ENCODE results near the gene RAB7A. TPM values are rescaled to one million over a fixed set of nuclear protein-coding genes. Genes with fewer than 3 reads are reported as not detected.

RAB7A gene
- total RNA-seq, 1 donor from 2014 or later = 100.0 TPM

DNA sequence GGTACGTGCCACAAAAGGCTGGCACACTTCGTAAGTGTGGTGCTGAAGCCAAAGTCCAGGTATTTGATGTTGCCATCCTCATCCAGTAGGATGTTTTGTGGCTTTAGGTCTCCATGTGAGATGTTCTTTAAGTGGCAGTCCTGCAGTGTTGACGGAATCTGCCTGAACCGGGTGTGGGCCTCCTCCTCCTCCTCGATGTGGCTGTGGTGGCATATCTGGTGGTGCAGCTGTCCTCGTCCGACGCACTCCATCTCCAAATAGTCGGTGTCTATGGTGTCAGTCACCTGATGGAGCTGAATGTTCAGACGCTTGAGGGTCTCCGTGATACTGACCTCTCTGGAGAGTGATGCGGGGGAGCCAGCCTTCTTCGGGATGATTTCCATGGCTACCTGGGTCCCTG lies 123.0 kb downstream of the RAB7A start:
- DNase-seq (ENCODE audit: low read depth) = no peak

GRCh38 chr3:128849911-128850455 lies 124.0 kb downstream of the RAB7A start:
- DNase-seq (ENCODE audit: low read depth) = no peak

DNA sequence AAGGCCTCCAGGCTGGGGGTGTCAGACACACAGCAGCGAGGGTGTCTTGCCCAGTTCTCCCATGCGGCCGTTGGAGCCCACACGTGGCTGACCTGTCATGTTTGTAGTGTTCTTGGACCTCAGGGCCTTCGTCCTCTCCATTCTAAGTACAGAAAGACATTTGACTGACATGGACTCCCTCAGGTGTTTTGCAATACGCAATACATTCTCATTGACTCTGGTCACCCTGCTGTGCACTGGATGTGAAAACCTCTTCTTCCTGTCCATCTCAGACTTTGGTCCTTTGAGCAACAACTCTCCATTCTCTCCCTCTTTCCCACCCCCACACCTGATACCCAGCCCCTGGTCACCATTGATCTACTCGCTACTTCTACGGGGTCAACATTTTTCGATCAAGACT lies 124.6 kb downstream of the RAB7A start:
- DNase-seq (ENCODE audit: low read depth) = no peak

DNA sequence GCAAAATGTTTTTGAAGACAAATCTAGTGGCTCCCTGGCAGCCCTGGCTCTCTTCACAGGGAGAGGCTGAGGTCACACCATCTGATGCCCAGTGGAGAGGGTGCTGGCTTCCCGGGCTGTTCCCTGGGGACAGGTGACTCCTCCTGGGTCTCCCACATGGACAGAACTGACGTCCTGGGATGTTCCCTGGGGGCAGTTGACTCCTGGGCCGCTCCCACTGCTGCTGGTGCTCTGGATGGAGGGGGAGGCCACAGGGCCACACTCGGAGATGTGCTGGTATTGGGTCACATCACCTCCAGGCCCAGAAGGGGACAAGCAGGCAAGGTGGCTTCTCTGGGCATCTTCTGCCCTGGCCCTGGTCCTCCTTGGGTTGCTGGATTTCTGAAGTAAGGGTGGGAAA lies 125.6 kb downstream of the RAB7A start:
- DNase-seq (ENCODE audit: low read depth) = no peak

GRCh38 chr3:128853826-128854225 lies 127.8 kb downstream of the RAB7A start:
- no peak for DNase-seq (ENCODE audit: low read depth)

- no peak for DNase-seq (ENCODE audit: low read depth)
Measured at GRCh38 chr3:128854475-128854874, 128.5 kb downstream of the RAB7A start.

DNA sequence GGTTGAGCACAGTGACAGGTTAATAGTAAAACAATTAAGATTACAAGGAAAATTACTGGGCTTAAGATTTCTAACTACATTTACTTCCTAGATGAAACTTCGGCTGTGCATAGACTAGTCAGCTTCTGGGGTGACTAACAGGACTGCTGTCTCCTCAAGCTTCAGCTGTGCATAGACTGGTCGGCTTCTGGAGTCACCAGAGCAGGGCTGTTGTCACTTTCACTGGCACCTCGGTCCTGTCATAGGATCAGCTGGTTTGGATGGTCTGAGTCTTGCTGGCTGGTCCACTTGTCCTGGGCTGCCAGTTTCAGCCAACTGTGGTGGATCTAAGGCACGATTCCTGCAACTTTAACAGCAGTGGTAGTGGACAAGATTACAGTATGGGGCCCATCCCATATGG lies 129.6 kb downstream of the RAB7A start:
- no peak for DNase-seq (ENCODE audit: low read depth)

DNA sequence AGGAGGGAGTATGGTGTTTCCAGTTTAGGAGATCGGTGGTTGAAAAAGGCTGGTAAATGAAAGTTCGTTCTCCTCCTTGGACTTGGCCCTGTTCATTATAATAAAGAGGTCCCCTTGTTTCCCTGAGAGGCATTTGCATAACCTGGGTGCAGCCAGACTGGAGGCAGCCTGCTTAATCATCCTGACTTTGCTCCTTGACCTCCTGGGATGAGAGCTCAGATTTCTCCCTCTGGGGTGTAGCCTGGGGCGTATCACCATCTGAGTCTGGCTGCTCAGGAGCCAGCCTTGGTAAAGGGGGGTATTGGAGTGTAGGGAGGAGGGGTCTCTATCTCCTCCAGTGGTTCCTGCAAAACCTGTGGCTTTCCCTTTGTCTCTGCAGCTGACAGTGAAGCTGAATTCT lies 132.2 kb downstream of the RAB7A start:
- DNase-seq (ENCODE audit: low read depth) = no peak

- DNase-seq (ENCODE audit: low read depth) = no peak
Measured at GRCh38 chr3:128859630-128860029, 133.6 kb downstream of the RAB7A start.

- no peak for DNase-seq (ENCODE audit: low read depth)
Measured at GRCh38 chr3:128861491-128861890, 135.5 kb downstream of the RAB7A start.

DNA sequence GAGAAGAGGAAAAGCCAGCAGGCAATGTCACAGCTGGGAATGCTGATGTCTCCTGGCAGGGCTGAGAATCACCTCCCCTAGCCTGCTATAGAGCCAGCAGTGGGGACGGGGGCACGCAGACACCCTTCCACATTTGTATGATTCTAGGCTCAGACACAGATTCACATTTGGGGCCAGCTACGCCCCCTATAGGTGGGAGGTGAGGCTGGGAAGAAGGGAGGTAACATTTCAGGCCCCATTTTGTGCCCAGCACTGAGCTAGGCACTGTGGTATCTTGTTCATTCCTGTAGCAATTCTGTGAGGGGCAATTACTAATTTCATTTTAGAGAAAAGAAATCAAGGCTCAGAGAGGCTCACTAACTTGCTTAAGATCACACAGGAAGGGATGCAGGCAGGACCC lies 137.6 kb downstream of the RAB7A start:
- no peak for DNase-seq (ENCODE audit: low read depth)

Other genes starting within 250 kb of the RAB7A start
- gene GATA2, start 233.0 kb upstream of the RAB7A start, total RNA-seq = 1.6 and 4.3 TPM in 2 replicates
- 339 and 570 TPM in 2 replicates for gene RPN1, start 75.4 kb upstream of the RAB7A start, total RNA-seq
- 47.2 and 48.9 TPM in 2 replicates for gene ACAD9, start 153.4 kb downstream of the RAB7A start, total RNA-seq

Measured in renal cortical epithelial cell (primary cell).